Testis (tissue), 3 donors: ENCODE measurements around the gene ZBTB43. TPM values are rescaled to one million over a fixed set of nuclear protein-coding genes. Genes with fewer than 3 reads are reported as not detected.

Source experiments
- DNase-seq: peaks from one replicate; pipeline ENCODE4 v3.0.0-alpha.2; 2019
- H3K27ac ChIP-seq, 2 donors: fragments of 200-600 bp; sonication (generic); one replicate each; pipeline ENCODE4 v1.5.1; 2019
- H3K27me3 ChIP-seq: fragments of 200-600 bp; sonication (generic); one replicate; pipeline ENCODE4 v1.5.1; 2019
- H3K36me3 ChIP-seq: fragments of 200-600 bp; sonication (generic); one replicate; pipeline ENCODE4 v1.5.1; 2017; ENCODE audit warnings: low read depth; ENCODE audit errors: missing control alignments
- H3K4me1 ChIP-seq: fragments of 200-600 bp; sonication (generic); one replicate; pipeline ENCODE4 v1.5.1; 2019
- H3K4me3 ChIP-seq, 2 donors: fragments of 200-600 bp; sonication (generic); one replicate each; pipeline ENCODE4 v1.5.1; 2017 to 2019
- H3K9me3 ChIP-seq: fragments of 200-600 bp; sonication (generic); one replicate; pipeline ENCODE4 v1.5.1; 2017
- POLR2A ChIP-seq: fragments of 450-650 bp; IDR thresholded peaks from one replicate; pipeline ENCODE4 v1.6.1; 2017; ENCODE audit warnings: antibody characterized with exemption, mild to moderate bottlenecking, moderate library complexity
- WGBS, 2 donors: methylation state at CpG; one replicate each; pipeline ENCODE4 v1.1.5; 2018; 5-methylcytosine and 5-hydroxymethylcytosine counted together
- intact Hi-C: fragments of 100-400 bp; cut with DNase I; formaldehyde crosslinking; loops from one replicate; pipeline ENCODE4 v1.15.1; 2023; ENCODE audit warnings: low total_unique reads
- polyA plus RNA-seq: library from polyadenylated mRNA; stranded (reverse); fragments of 350-450 nt; fragmentation: Illumina TruSeq; extraction: RNeasy Lipid Tissue Mini Kit (QIAGEN cat#74804); gene quantifications from one replicate; pipeline ENCODE4 v1.2.3, GENCODE V29; 2014; ENCODE audit warnings: low read depth, low replicate concordance; ENCODE audit not compliant: insufficient read depth
- total RNA-seq, 2 donors: library from RNA; depleted of rRNA; stranded (reverse); fragments of >200 nt; gene quantifications; one replicate each; pipeline ENCODE4 v1.2.3, GENCODE V29; 2016
- TF ChIP-seq, protein P1 (sequence below), 3 experiments: fragments of 450-650 bp in 2 of 3; fragments of 200-600 bp in 1 of 3; sonication (generic) in 1 of 3; IDR thresholded peaks; one replicate each; pipeline ENCODE4 v1.5.1; 2016 to 2019; ENCODE audit warnings: antibody characterized with exemption in 3 of 3, mild to moderate bottlenecking in 2 of 3, moderate library complexity in 1 of 3

ZBTB43 gene
- total and polyA plus RNA-seq, 3 donors from 2014 or later, result 32.7 to 40.6 (median 40.3) TPM

DNA sequence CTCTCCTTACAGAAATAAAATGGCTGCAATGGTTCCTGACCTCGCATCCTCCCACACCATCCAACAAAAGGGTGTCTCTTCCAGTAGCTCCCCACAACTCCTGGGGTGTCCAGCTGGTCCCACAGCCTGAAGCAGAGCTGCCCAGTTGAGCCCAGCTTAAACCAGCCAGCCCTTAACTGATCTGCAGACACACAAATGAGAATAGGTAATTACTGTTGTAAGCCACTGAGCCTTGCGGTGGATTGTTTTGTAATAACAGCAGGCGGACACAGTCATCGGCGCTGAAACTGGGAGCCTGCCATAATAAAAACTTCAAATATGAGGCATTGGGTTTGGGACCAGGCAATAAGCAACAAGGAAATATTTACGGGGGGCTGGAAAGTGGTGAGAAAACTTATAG, 10.4 kb upstream of the ZBTB43 start:
- TF ChIP-seq, protein P1, sequence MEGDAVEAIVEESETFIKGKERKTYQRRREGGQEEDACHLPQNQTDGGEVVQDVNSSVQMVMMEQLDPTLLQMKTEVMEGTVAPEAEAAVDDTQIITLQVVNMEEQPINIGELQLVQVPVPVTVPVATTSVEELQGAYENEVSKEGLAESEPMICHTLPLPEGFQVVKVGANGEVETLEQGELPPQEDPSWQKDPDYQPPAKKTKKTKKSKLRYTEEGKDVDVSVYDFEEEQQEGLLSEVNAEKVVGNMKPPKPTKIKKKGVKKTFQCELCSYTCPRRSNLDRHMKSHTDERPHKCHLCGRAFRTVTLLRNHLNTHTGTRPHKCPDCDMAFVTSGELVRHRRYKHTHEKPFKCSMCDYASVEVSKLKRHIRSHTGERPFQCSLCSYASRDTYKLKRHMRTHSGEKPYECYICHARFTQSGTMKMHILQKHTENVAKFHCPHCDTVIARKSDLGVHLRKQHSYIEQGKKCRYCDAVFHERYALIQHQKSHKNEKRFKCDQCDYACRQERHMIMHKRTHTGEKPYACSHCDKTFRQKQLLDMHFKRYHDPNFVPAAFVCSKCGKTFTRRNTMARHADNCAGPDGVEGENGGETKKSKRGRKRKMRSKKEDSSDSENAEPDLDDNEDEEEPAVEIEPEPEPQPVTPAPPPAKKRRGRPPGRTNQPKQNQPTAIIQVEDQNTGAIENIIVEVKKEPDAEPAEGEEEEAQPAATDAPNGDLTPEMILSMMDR (IDR thresholded peaks at IDR 0.05), result no peak
- TF ChIP-seq POLR2A, result no peak
- H3K4me3 ChIP-seq, result no peak overlapping the region
- no peak for DNase-seq
- H3K27me3 ChIP-seq, result no peaks in the 10 kb centered on the region
- H3K27ac ChIP-seq, result no peak overlapping the region
- H3K9me3 ChIP-seq, result no peaks in the 10 kb centered on the region
- WGBS, 2 donors, result 92% methylated on average over 6 of the region's 6 CpGs
- intact Hi-C loops, result no loop called here
- no peaks in the 10 kb centered on the region for H3K36me3 ChIP-seq
- H3K4me1 ChIP-seq, result no peaks in the 10 kb centered on the region

DNA sequence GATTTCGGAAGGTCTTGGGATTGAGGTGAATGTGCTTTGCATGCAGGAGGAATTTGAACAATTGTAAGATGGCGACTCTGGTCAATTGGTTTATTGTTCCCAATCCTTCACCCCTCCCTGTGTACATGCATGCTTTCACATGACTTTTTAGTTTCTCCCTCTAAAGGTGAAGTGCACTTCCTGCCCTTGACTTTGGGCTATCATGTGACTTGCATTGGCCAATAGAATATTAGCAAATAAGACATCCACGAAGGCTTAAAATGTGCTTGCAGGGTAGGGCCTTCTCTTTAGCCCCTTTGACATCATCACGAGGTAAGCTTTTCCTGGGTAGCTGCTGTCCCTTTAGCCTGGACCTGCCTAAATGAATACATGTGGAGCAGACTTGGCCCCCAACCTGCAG, 8.1 kb upstream of the ZBTB43 start:
- intact Hi-C loops, result no loop called here
- 68 to 73% methylated on average over 4 of the region's 4 CpGs for WGBS, 2 donors
- H3K27ac ChIP-seq, result no peak overlapping the region

DNA sequence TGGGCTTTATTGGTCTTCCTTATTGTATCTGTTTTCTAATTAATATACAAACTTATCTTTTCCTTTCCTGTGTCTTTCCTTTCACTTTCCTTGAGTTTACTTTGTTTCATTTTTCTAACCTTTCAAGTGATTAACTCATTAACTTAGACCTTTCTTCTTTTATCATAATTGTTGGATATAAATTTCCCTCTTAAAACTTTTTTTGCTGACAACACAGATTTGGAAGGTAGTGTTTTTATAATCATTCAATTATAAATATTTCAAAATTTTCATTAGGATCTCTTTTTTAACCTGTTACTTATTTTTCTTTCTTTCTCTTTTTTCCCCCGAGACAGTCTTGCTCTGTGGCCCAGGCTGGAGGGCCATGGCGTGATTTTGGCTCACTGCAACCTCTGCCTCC, 6.9 kb upstream of the ZBTB43 start:
- intact Hi-C loops, result no loop called here
- Histone ChIP-seq H3K4me1 (no peaks in the 10 kb centered on the region), H3K27me3 (no peaks in the 10 kb centered on the region), H3K4me3 (no peak overlapping the region), H3K9me3 (no peaks in the 10 kb centered on the region), H3K36me3 (no peaks in the 10 kb centered on the region), H3K27ac (no peak overlapping the region)
- DNase-seq, result no peak
- WGBS, 2 donors, result 63 to 81% methylated on average over 2 of the region's 2 CpGs
- TF ChIP-seq, protein P1 (IDR thresholded peaks at IDR 0.05), result no peak
- TF ChIP-seq POLR2A, result no peak

More for the DNA sequence above, 8.1 kb upstream of the ZBTB43 start:
- H3K9me3 ChIP-seq, result no peaks in the 10 kb centered on the region
- no peak for DNase-seq
- no peaks in the 10 kb centered on the region for H3K27me3 ChIP-seq
- no peaks in the 10 kb centered on the region for H3K4me1 ChIP-seq
- TF ChIP-seq, protein P1 (IDR thresholded peaks at IDR 0.05), result no peak
- no peak for TF ChIP-seq POLR2A
- no peaks in the 10 kb centered on the region for H3K36me3 ChIP-seq
- no peak overlapping the region for H3K4me3 ChIP-seq

DNA sequence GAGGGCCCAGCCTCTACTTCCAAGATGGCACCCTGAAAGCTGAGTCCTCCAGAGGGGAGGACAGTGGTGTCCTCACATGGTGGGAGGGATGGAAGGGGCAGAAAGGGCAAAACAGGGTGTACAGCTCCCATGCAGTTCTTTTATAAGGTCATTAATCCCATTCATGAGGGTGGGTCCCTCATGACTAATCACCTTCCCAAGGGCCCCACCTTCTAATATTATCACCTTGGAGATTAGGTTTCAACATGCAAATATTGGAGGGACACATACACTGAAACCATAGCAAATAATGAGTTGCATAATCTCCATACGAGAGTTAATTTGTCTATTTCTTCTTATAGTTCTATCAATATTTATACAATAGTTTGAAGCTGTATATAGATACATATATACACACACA, 5.8 kb upstream of the ZBTB43 start:
- no peaks in the 10 kb centered on the region for H3K36me3 ChIP-seq
- WGBS, 2 donors, result 82 to 88% methylated on average over 1 of the region's 1 CpG
- DNase-seq, result no peak

More for the DNA sequence above, 5.8 kb upstream of the ZBTB43 start:
- Histone ChIP-seq H3K27me3 (no peaks in the 10 kb centered on the region), H3K4me3 (no peak overlapping the region), H3K27ac (no peak overlapping the region), H3K9me3 (no peaks in the 10 kb centered on the region), H3K4me1 (no peaks in the 10 kb centered on the region)
- TF ChIP-seq, protein P1 (IDR thresholded peaks at IDR 0.05), result no peak
- intact Hi-C loops, result no loop called here
